Measurements from ENCODE around the gene SH2D2A. TPM values are rescaled to one million over a fixed set of nuclear protein-coding genes. Genes with fewer than 3 reads are reported as not detected.

The SH2D2A gene
- total and polyA plus RNA-seq, 4 donors = 1.1 to 3.0 (median 2.0) TPM

DNA sequence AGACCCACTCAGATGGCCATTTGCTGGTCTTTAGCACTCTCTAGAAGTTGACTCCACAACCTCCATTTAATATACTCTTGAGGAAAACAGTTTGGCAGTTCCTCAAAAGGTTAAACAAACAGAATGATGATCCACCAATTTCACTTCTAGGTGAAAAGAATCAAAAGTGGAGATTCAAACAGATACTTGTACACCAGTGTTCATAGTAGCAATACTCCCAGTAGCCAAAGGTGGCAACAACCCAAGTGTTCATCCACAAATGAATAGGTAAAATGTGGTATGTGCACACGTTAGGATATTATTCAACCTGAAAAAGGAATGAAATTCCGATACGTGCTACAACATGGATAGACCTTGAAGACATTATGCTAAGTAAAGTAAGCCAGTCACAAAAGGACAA, 43.0 kb downstream of the SH2D2A start:
- H3K9ac ChIP-seq (ENCODE audit: insufficient read depth in 1 of 2, low read length in 2 of 2) = no peak overlapping the region
- DNase-seq (no peak), ATAC-seq (ENCODE audit: insufficient read depth, low FRiP score) (no peak)
- no peaks in the 10 kb centered on the region for H3K9me3 ChIP-seq (ENCODE audit: control insufficient read depth in 4 of 4, insufficient read depth in 3 of 4, low read length in 3 of 4)
- no peak overlapping the region for H3K4me3 ChIP-seq
- H3K36me3 ChIP-seq (ENCODE audit: control insufficient read depth in 4 of 4, insufficient read depth in 4 of 4, low read length in 4 of 4) = peaks cover 0 to 16% (median 9%) of the 10 kb centered on the region in 4 donors
- no peak overlapping the region for H3K27ac ChIP-seq (ENCODE audit: low read depth in 1 of 2, low read length in 1 of 2)
- H3K27me3 ChIP-seq (ENCODE audit: control insufficient read depth in 3 of 3, insufficient read depth in 3 of 3, low read length in 2 of 3) = no peaks in the 10 kb centered on the region
- 94 to 97% methylated on average over 3 of the region's 3 CpGs for WGBS, 2 donors
- TF ChIP-seq, protein P1, sequence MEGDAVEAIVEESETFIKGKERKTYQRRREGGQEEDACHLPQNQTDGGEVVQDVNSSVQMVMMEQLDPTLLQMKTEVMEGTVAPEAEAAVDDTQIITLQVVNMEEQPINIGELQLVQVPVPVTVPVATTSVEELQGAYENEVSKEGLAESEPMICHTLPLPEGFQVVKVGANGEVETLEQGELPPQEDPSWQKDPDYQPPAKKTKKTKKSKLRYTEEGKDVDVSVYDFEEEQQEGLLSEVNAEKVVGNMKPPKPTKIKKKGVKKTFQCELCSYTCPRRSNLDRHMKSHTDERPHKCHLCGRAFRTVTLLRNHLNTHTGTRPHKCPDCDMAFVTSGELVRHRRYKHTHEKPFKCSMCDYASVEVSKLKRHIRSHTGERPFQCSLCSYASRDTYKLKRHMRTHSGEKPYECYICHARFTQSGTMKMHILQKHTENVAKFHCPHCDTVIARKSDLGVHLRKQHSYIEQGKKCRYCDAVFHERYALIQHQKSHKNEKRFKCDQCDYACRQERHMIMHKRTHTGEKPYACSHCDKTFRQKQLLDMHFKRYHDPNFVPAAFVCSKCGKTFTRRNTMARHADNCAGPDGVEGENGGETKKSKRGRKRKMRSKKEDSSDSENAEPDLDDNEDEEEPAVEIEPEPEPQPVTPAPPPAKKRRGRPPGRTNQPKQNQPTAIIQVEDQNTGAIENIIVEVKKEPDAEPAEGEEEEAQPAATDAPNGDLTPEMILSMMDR (IDR thresholded peaks at IDR 0.05; ENCODE audit: control extremely low read depth, extremely low read depth) = no peak
- H3K4me1 ChIP-seq (ENCODE audit: control insufficient read depth in 5 of 5, insufficient read depth in 5 of 5, low read length in 5 of 5) = peaks cover 3 to 47% (median 11%) of the 10 kb centered on the region in 5 donors

DNA sequence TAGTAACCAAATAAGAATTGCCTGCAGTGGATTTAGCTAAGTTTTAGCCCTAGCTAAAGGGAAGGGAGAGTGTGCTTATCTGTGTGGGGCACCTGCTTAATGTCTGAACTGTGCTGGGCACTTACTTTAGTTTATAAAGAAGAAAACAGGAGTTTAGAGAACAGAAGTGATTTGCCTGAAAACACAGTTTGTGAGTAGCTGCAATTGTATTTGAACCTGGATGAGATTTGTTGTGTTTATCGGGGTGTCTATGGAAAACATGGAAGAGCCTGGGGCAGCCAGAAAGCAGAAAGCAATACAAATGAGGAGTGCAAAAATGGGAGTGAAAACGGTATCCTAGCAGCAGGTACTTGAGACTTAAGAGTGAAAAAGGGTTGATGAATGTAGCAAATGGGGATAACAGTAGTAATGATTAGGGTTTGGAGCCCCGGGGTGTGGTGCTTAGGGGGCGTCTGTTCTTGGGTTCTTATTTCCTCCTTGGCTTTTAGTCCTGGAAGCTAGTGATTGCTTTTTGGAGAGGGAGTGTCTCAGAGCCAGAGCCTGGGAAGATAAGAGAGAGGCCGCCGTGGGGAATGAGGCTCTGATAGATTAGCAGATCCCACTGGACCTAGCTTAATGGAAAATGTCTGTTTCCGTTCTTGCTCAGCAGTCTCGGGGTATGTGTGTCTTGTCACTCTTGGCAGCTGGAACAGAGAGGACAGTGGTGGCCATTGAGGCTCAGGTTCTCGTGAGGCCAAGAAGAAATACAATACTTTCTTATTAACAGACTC, 43.7 kb downstream of the SH2D2A start:
- 50 to 74% methylated on average over 9 of the region's 9 CpGs for WGBS, 2 donors
- peaks cover 0 to 16% (median 9%) of the 10 kb centered on the region in 4 donors for H3K36me3 ChIP-seq (ENCODE audit: control insufficient read depth in 4 of 4, insufficient read depth in 4 of 4, low read length in 4 of 4)
- H3K9ac ChIP-seq (ENCODE audit: insufficient read depth in 1 of 2, low read length in 2 of 2) = peak overlapping the region in 1 of 2 donors; percentile 29
- TF ChIP-seq, protein P1 (IDR thresholded peaks at IDR 0.05; ENCODE audit: control extremely low read depth, extremely low read depth) = no peak
- H3K4me1 ChIP-seq (ENCODE audit: control insufficient read depth in 5 of 5, insufficient read depth in 5 of 5, low read length in 5 of 5) = peaks cover 3 to 49% (median 15%) of the 10 kb centered on the region in 5 donors
- H3K27me3 ChIP-seq (ENCODE audit: control insufficient read depth in 3 of 3, insufficient read depth in 3 of 3, low read length in 2 of 3) = no peaks in the 10 kb centered on the region
- DNase-seq (peak in 2 of 3 donors; percentile 38 to 40), ATAC-seq (ENCODE audit: insufficient read depth, low FRiP score) (no peak)
- H3K27ac ChIP-seq (ENCODE audit: low read depth in 1 of 2, low read length in 1 of 2) = peak overlapping the region in 1 of 2 donors; percentile 10
- no peak overlapping the region for H3K4me3 ChIP-seq
- no peaks in the 10 kb centered on the region for H3K9me3 ChIP-seq (ENCODE audit: control insufficient read depth in 4 of 4, insufficient read depth in 3 of 4, low read length in 3 of 4)

DNA sequence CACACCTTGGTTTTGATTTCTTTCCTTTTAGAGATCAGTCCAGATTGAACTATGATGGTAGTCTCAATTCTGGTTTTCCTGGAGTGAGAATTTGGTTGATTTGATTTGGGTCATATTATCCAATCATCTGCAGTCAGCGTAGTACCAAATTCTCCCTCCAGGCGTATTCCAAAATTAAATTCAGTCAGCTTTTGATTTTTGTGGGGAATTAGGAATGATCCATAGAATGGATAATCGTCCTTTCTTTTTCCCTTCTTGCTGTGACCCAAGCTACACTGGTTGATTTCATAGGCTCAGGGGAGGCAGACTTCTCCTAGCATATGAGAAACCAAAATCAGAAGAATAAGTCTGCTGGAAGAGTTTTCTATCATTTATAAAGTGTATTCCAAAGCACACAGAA, 44.4 kb downstream of the SH2D2A start:
- WGBS, 2 donors = 91 to 96% methylated on average over 3 of the region's 3 CpGs
- peak overlapping the region in 1 of 2 donors; percentile 29 for H3K9ac ChIP-seq (ENCODE audit: insufficient read depth in 1 of 2, low read length in 2 of 2)

More for the DNA sequence above, 44.4 kb downstream of the SH2D2A start:
- DNase-seq (no peak), ATAC-seq (ENCODE audit: insufficient read depth, low FRiP score) (no peak)
- Histone ChIP-seq H3K36me3 (ENCODE audit: control insufficient read depth in 4 of 4, insufficient read depth in 4 of 4, low read length in 4 of 4) (peaks cover 0 to 16% (median 11%) of the 10 kb centered on the region in 4 donors), H3K4me3 (no peak overlapping the region), H3K9me3 (ENCODE audit: control insufficient read depth in 4 of 4, insufficient read depth in 3 of 4, low read length in 3 of 4) (no peaks in the 10 kb centered on the region), H3K27me3 (ENCODE audit: control insufficient read depth in 3 of 3, insufficient read depth in 3 of 3, low read length in 2 of 3) (no peaks in the 10 kb centered on the region), H3K4me1 (ENCODE audit: control insufficient read depth in 5 of 5, insufficient read depth in 5 of 5, low read length in 5 of 5) (peaks cover 3 to 44% (median 15%) of the 10 kb centered on the region in 5 donors), H3K27ac (ENCODE audit: low read depth in 1 of 2, low read length in 1 of 2) (no peak overlapping the region)
- TF ChIP-seq, protein P1 (IDR thresholded peaks at IDR 0.05; ENCODE audit: control extremely low read depth, extremely low read depth) = no peak

All from lung (tissue), 12 donors.